COR-L47 (cell line): ENCODE results near the gene KBTBD3.
"Not testable (repeated sequence)": the region's sequence is repeated elsewhere in the genome, so short reads cannot be mapped to it uniquely, and the experiment has no call there.

Experiments used
- DNase-seq: peaks from one replicate; lab custom pipeline; 2025; lab: John Stamatoyannopoulos, UW

Gene KBTBD3

DNA sequence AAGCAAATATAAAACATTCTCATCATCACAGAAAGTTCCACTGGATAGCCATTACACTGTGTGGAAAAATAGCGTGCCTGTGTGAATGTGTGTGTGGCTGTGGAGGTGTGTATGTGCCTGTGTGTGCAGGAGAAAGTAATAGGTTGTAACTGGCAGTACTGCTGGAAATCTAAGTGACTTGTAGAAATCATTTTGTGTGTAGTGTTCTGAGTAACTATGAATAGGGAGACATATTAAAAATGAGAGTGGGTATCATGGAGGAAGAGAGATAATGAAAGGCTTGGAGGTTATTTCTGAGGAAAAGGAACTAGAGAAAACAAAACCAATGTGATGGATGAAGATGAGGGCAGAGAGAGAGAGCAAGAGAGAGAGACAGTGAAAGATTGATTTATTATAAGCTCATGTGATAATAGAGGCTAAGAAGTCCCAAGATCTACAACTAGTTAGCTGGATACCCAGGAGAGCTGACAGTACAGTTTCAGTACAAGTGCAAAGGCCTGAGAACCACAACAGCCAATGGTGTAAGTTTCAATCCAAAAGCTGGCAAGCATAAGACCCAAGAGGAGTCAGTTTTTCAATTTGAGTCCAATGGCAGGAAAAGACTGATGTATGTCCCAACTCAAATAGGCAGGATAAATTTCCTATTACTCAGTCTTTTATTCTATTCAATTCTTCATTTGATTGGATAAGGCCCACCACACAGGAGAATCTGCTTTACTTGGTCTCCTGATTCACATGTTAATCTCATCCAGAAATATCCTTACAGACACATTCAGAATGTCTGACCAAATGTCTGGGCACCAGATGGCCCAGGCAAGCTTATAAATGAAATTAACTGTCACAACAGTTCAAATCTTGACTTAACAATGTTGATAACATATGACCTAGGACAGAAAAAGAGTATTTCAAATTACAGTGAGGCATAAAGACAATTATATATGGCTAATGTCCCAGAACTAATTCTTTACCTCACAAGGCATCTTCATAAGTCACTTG is 14.9 kb downstream of the KBTBD3 start:
- DNase-seq = no peak

DNA sequence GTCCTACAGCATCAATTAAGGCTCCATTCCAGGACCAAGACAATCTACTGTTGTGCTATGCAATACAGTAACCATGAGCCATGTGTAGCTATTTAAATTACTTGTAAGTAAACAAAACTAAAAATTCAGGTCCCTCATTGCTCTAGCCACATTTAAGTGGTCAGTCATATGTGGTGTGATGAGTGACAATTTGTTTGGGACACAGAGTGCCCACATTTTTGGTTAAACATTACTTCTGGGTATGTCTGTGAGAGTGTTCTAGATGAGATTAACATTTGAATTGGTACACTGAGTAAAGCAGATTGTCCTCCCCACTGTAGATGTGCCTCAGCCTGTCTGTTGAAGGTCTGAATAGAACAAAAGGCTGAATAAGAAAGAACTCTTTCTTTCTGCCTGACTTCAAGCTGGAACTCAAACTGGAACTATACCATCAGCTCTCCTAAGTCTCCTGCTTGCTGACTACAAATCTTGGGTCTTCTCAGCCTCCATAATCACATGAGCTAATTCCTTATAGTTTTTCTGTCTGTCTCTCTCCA is 15.8 kb downstream of the KBTBD3 start:
- DNase-seq = no peak

DNA sequence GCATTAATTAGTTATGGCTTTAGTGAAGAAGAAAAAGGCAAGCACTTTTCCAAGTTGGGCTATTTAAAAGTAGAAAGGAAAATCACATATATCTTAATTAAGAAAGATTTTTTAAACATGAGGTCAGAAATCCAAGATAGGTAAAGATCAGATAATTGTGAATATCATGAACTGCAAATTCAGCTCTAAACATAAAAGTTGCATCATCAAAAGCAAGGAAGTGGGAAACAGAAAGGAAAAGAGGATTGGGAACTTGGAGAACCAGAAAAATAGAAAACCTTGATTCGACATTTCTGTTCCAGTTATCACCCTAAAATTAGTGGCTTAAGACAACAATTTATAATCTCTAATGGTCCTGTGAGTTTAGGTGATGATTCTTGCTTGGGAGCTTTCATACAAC is 17.5 kb downstream of the KBTBD3 start:
- no peak for DNase-seq

DNA sequence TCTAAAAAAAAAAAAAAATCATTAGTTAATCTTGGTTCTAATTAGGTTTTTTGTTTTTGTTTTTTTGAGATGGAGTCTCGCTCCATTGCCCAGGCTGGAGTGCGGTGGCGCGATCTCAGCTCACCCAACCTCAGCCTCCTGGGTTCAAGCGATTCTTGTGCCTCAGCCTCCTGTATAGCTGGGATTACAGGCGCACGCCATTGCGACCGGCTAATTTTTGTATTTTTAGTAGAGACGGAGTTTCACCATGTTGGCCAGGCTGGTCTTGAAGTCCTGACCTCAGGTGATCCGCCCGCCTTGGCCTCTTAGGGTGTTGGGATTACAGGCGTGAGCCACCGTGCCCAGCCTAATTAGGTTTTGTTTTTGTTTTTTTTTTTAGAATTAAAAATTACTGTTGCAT is 18.8 kb downstream of the KBTBD3 start:
- DNase-seq = not testable (repeated sequence)

DNA sequence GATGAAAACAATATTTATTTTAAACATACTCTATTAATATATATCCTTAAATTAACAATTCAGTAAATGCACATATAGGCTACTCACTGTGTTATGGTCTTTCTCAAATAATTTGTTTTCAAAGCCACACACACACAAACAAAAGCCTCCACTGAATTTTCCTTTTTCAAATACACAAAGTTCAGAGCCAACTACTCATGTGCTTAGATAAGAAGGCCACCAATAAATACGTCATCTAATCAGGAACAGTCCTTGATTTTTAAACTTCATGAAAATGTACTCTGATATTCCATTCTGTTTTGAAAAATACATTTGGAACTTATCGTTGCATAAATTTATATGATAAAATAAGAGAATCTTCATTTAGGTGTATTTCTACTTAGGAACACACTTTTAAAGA is 26.0 kb downstream of the KBTBD3 start:
- no peak for DNase-seq

DNA sequence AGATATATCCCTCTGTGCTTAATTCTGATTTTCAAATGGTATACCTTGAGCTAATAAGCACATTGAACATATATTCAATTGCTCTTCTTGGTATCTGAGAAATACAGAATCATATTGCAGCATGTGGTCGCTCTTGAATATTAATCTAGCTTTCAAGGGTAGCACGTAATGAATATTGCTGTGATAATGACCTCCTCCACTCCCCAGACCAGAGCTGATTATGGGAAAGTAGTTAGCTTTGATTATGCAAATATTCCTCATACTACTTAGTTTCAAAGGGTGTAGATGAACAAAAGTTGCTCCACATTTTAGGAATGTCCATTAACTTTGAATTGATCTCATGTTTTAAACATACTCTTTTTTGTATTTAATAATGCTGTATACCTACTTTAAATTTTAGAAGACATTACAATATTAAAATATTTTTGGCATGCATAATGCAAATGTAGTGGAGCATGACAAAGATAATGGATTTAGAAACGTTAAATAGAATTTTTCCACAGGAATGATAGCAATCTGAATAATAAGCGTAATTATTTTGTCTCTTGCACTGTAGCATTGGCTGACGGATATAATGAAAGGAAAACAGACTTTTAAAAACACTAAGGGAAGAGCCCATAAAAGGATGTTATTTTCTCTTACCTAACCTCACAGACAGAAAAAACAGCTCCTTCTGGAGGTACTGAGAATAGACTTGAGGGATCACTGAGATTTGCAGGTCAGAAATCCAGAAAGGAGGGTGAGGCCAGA is 27.2 kb downstream of the KBTBD3 start:
- no peak for DNase-seq

DNA sequence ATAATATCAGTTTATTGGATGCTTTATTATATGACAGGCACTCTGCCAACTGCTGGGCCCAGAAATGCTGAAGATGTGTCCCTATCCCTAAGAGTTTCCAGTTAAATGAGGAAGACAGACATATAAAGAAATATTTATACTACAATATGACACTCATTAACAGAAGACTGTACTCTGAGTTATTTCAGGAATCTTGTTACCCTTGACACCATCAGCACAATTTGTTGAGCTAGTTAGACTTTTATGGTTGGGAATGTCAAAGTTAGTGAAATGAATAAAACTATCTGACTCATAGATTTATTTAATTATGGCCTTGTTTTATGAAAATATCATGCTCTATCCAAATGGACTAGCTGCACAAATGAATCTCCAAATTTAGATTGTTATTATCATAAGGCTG is 29.5 kb downstream of the KBTBD3 start:
- no peak for DNase-seq

DNA sequence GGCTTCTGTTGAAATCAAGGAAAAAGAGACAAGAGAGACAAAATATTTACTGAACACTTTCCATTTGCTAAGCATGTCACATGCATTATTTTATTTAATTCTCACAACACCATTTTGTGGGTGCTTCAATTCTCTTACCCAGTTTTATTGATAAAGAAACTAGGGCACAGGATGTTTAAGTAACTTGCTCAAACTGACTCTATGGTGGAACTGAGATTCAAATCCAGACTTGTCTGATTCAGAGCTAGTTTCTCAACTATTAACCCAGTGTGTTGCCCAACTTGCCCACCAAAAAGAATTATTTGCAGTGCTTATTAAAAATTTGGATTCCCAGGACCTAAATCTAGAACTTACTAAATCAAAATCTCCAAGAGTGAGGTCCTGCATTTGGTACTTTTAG is 33.6 kb downstream of the KBTBD3 start:
- DNase-seq = no peak

DNA sequence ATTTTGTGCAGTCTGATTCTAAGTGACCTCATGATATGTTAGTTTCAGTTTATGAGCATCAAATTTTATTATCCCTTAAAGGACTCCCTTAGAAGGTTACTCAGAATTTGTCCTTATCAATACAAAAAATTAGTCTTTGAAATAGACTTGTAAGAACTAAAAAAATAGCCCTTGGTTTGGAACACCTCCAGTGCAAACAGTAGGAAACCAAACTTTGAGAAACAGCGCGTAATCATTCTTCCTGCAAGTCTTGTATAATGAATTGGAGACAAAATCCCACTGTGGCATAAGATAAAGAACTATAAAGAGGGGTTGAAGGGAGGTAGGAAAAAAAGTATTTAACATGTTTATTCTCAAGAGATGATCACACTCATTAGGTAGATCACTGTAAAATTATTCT is 44.3 kb downstream of the KBTBD3 start:
- no peak for DNase-seq

DNA sequence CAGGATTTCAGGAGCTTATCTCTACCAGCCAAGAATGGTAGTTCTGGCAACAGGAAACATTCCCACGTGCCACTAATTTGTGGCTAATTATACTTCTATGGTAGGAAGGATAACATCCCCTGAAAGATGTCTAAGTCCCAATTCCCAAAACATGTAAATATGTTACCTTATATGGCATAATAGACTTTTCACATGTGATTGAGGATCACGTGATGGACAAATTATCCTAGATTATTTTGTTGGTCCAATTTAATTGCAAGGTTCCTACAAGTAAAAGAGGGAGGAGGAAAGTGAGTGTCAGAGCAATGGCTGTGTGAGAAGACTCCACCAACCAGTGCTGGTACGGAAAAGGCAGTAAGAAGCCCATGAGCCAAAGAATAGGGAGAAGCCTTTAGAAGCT is 45.2 kb downstream of the KBTBD3 start:
- no peak for DNase-seq

DNA sequence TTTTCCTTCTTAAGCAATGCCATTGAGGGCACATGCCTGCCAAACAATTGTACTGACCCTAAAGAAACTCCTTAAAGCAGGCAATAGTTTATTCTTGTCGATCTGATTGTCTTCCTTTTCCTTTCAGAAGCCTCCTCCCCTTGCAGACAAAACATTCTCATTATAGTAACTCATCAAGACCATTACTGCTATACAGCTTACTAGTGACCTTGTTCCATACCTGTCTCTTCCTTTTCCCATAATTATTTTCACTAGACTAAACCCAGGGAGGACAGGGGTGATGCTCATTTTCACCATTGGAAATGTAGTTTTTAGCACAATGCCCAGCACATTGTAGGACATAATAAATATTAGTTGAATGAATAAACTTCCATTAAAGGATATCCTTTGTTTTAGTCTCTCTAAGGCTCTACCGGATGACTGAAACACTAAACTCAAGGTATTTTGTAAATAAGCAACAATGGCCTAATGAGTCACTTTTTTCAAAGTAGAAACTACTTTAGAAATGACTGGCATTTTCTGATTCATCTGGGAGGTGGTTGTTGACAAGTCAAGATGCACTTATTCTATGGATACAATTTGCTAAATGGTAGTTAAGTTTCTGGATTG is 45.8 kb downstream of the KBTBD3 start:
- no peak for DNase-seq

DNA sequence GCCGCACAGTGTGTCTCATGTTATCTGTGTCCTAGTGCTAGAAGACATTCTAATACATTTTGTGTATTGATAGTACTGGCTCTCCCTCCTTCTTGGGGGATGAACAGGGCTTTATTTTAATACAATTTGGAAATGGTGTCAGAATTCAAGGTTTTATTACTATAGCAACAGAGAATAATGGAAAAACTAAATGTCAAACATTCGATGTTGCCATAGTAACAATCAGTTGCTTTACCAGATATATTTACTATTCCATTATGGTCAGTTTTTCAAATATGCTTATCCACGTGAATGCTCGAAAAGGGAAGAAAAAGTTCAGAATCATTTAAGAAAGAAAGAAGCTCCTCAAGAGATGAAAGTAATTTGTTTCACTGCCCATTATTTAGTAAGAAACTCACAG is 46.5 kb downstream of the KBTBD3 start:
- DNase-seq = no peak

DNA sequence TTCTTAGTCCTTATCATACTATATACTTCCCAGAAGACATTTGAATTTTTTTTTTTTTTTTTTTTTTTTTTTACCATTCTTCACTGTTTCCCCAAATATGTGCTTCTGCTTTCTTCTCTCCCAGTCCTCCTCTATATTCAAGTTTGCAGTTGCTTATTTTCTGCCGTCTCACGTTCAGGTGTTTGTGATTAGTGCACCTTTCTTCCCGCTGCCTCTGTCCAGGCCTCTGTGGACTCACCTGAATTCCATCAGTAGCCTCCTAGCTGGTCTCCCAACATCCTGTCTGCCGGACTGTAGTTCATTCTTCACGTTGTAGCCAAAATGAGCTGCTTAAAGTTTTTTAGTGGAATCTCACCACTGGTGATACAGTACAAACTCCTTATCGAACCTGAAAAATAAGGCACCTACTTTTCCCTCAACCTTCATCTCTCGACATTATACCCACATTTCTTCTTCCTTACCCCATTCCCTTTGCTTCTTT is 54.3 kb downstream of the KBTBD3 start:
- no peak for DNase-seq

DNA sequence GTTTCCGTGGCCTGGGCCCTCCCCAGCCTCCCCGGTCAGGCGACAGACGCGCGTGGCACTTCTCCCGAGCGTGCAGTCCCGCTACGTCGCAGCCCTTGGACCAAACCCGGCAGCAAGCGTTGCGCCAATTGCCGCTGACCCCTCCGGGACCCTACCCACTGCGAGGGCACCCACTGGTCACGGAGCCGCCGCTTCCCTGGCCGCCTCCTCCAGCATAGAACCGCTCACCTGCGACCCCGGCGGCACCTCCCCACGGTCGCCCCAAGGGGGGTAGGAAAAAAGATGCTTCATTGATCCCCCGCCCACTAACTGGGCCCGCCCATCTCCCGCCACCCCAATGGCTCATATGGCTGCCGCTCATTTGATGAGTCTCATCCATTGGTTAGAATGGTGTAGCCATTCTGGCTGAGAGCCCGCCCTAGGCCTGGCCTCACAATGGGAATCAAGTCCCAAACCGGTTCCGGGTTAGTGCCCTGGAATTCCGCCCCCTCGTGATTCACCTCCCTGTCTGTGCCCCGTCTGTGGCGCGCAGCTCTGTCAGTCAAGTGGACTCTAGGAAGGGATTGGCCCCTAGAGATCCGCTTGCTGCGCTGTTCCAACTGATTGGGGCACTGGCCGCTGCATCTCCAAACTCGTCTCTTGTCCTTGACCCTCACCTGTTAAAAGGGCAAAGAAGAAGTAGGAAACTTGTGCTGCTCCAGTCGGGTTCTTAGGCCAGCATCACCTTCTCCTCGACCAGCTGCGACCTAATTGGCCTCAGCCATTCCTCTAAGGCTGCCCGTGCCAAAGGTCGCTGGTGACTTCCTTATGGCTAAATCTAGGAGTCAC is 55.0 kb downstream of the KBTBD3 start, which contains the start of gene MSANTD4:
Gene MSANTD4, minus strand, starts transcription at position 274 of the 828 bp plus-strand sequence. CDS start 11,323 bp downstream, outside the sequence.
- DNase-seq = peak; percentile 99

DNA sequence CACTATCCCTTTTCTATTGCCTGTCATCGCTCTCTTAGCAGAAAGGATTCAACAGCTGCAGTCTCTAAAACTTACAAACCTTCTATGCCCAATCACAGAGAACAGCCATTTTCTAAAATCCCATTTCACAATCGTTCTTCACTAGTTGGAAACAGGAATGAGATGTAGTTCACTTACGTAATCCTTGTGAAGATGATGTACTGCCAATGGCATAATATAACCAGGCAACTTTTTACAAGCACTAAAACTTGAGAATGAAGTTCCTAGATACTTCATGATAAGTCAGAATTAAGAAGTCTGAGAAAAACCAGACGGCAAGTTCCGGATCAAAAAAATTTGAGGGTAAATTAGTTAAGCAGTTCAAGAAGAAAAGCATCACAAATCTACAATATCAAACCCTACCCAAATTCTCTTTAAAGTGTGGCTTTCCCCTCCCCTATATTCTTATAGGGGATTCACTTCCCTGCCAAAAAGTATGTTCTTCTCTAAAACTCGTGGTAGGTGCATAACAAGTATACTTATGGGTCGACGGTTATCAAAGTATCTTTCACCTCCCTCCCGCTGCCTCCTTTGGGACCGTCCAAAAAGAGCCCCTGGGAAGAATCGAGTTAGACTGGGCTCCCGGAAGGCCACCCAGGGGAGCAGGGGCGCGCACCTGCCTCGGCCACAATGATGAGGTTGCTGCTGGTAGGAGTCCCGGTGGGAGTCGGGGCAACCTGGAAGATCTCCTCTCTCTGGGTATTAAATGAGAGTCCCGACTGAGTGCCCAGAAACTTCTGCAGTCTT is 55.8 kb downstream of the KBTBD3 start:
- DNase-seq = no peak

DNA sequence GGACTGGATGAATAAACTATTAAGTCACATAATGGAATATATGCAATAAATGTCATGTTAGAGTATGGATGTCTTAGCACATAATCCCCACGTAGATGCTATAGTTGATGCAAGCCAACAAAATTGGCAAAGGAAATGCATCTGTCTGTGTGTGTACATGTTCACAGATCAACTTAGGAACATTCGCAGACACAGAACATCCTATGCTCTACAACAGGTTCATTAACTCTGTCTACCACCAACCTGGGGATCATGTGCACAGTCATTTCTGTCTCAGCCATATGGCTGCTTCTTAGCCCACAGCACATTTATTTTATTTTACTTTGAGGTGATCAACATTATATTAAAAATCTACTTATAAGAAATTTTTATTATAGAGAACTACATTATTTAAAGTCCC is 60.1 kb downstream of the KBTBD3 start:
- no peak for DNase-seq

DNA sequence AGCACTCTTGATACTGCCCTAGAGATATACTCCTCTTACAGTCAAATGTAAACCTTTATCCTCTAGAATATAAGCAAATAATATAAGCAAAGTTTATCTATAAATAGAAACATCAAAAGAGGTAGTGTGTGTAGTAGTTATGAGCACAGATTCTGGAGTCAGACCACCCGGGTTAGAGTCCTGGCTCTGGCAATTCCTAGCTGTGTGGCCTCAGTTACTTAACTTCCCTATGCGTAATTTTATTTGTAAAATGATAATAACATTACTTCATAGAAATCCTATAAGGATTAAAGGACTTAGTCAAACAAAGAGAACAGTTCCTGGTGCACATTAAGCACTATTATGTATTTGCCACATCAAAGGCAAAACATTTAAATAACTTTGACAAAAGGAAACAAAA is 62.1 kb downstream of the KBTBD3 start:
- no peak for DNase-seq

DNA sequence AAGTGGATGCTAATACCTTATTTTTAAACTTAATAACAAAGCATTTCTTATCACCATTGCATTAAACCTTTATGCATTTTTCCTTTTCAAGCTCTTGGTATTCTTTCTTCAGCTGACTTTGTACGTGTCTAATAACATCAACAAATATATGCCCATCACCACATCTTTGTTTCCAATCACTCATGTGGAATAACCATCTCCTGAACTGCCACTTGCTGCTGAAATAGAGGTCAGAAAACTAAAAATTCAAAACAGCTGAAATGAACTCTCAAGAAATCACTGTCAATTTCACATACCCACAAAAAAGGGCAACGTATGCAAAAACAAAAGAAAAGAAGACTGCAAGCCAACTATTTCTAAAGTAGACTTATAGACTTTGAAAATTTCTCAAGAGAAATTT is 62.5 kb downstream of the KBTBD3 start:
- peak; percentile 39 for DNase-seq

DNA sequence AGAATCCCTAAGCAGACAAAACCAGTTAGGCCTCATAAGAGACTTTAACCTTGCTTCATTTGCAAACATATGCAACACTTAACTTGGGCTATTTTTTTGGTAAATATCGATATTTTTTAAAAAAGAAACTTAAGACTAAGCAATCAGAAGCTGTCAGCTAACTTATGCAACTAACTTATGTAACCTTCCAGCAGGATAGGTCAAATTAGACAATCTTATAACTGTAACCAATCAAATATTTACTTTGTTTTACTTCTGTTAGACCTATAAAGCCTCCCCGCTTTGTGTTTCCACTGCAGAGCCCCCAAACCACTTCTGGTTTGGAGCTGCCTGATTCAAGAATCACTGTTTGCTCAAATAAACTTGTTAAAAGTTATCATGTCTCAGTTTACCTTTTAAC is 63.1 kb downstream of the KBTBD3 start:
- DNase-seq = no peak

DNA sequence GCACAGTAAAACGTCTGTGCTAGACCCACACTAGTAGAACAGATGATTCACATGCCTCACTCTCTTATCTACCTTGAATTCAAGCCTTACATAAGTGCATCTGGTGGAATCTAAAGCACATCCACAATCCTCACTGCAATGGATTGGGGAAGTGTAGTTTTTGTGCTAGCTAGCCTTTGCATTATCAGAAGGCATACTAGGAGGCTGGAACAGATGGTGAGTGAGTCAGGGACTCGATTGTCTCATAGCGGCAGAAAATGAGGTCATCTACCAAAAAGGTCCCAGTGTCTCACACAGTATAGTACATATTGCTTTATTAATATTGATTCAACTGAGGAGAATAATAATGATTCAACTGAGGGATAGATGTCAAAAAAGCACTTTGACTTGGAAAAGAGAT is 64.4 kb downstream of the KBTBD3 start:
- DNase-seq = no peak
